ENCODE results near the gene VSTM2B. TPM values are rescaled to one million over a fixed set of nuclear protein-coding genes. Genes with fewer than 3 reads are reported as not detected.

The VSTM2B gene
- total RNA-seq, 1 experiment from 2014 or later = 0.31 TPM

DNA sequence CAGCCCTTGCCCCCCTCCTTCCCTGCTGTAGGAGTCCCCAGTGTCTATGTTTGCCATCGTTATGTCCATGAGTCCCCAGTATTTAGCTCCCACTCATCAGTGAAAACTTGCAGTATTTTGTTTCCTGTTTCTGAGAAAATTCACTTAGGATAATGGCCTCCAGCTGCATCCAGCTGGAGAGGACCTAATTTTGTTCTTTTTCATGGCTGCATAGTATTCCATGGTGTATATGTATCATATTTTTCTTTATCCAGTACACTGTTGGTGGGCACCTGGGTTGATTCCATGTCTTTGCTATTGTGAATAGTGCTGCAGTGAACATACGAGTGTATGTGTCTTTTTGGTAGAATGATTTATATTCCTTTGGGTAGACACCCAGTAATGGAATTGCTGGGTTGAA lies 62.3 kb downstream of the VSTM2B start:
- DNase-seq = no peak
- H4K20me1 ChIP-seq (ENCODE audit: control insufficient read depth, insufficient read depth, insufficient read length) = no peaks in the 10 kb centered on the region
- H3K79me1 ChIP-seq (ENCODE audit: insufficient read depth, low read depth, low read length, poor library complexity, severe bottlenecking) = no peaks in the 10 kb centered on the region
- no peak overlapping the region for H3K4me2 ChIP-seq (ENCODE audit: insufficient read depth, insufficient read length, low read length)
- no peak overlapping the region for H2BK5ac ChIP-seq (ENCODE audit: insufficient read length, low read length)
- H2BK20ac ChIP-seq (ENCODE audit: low read depth, low read length, poor library complexity, severe bottlenecking) = no peak overlapping the region
- Mint-ChIP-seq H3K27me3 (ENCODE audit: low read depth) (peaks cover 89% of the 10 kb centered on the region), H3K4me3 (no peak overlapping the region), H3K36me3 (ENCODE audit: insufficient read depth in 1 of 3, low read depth in 3 of 3) (no peaks in the 10 kb centered on the region; a peak in 1 of 7 replicates), H3K4me1 (peaks cover 0 to 2% of the 10 kb centered on the region in 2 experiments; a peak in 1 of 4 replicates), H3K9me3 (peaks cover 0 to 4% of the 10 kb centered on the region in 2 experiments; a peak in 4 of 5 replicates), H3K27ac (no peak overlapping the region)
- no peaks in the 10 kb centered on the region for H3K27me3 ChIP-seq (ENCODE audit: insufficient read depth, low read length)
- no peak overlapping the region for H3K14ac ChIP-seq (ENCODE audit: insufficient read depth, low read length)
- H4K91ac ChIP-seq (ENCODE audit: insufficient read length, low read depth, low read length) = no peak overlapping the region
- TF ChIP-seq, protein P1, sequence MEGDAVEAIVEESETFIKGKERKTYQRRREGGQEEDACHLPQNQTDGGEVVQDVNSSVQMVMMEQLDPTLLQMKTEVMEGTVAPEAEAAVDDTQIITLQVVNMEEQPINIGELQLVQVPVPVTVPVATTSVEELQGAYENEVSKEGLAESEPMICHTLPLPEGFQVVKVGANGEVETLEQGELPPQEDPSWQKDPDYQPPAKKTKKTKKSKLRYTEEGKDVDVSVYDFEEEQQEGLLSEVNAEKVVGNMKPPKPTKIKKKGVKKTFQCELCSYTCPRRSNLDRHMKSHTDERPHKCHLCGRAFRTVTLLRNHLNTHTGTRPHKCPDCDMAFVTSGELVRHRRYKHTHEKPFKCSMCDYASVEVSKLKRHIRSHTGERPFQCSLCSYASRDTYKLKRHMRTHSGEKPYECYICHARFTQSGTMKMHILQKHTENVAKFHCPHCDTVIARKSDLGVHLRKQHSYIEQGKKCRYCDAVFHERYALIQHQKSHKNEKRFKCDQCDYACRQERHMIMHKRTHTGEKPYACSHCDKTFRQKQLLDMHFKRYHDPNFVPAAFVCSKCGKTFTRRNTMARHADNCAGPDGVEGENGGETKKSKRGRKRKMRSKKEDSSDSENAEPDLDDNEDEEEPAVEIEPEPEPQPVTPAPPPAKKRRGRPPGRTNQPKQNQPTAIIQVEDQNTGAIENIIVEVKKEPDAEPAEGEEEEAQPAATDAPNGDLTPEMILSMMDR (conservative IDR thresholded peaks at IDR 0.05) = no peak
- no peak overlapping the region for H2BK15ac ChIP-seq (ENCODE audit: low read depth, low read length)
- H2BK12ac ChIP-seq (ENCODE audit: insufficient read length, low read depth, low read length) = no peak overlapping the region
- no peak overlapping the region for H2BK120ac ChIP-seq (ENCODE audit: low read depth, low read length, poor library complexity, severe bottlenecking)
- H2AK5ac ChIP-seq (ENCODE audit: insufficient read length, low read length) = no peak overlapping the region
- H3T11ph ChIP-seq (ENCODE audit: low read length) = no peak overlapping the region
- no peaks in the 10 kb centered on the region for H3K4me1 ChIP-seq (ENCODE audit: insufficient read depth, low read length)
- no CpG with 5 or more reads among the region's 2 CpGs for WGBS (ENCODE audit: extremely low coverage, insufficient read length, low lambda C conversion rate)
- no peak overlapping the region for H3K56ac ChIP-seq (ENCODE audit: insufficient read length, low read depth, low read length)
- no peaks in the 10 kb centered on the region for H3K79me2 ChIP-seq (ENCODE audit: insufficient read depth, low read length)
- no peak overlapping the region for H4K5ac ChIP-seq (ENCODE audit: insufficient read length, low read depth, low read length)
- no peak overlapping the region for H2AFZ ChIP-seq (ENCODE audit: low read length)
- H4K8ac ChIP-seq (replicated peaks; ENCODE audit: insufficient read length, low read depth, low read length) = no peak overlapping the region
- no peak overlapping the region for H3K4ac ChIP-seq (ENCODE audit: low read depth, low read length)
- H3K9me3 ChIP-seq (ENCODE audit: control insufficient read depth, low read depth, low read length) = no peaks in the 10 kb centered on the region
- H3K9ac ChIP-seq (ENCODE audit: extremely low read depth, insufficient read length, low read length) = no peak overlapping the region
- H3K27ac ChIP-seq (ENCODE audit: insufficient read length, low read depth, low read length) = no peak overlapping the region
- H3K18ac ChIP-seq (ENCODE audit: insufficient read length, low read depth, low read length) = no peak overlapping the region
- no peak overlapping the region for H3K23ac ChIP-seq (ENCODE audit: insufficient read length, low read depth, low read length)
- no peaks in the 10 kb centered on the region for H3K23me2 ChIP-seq (ENCODE audit: insufficient read length, low read depth, low read length, poor library complexity, severe bottlenecking)
